ENCODE data around the gene TSKU. TPM values are rescaled to one million over a fixed set of nuclear protein-coding genes. Genes with fewer than 3 reads are reported as not detected.

Gene TSKU
- total RNA-seq, 2 donors from 2014 or later: 18.7 to 46.6 TPM

GRCh38 chr11:76794371-76795289, 11.5 kb downstream of the TSKU start:
- Histone ChIP-seq H3K9me3 (no peaks in the 10 kb centered on the region), H3K36me3 (peaks cover 10% of the 10 kb centered on the region), H3K4me3 (no peak overlapping the region), H3K27me3 (no peaks in the 10 kb centered on the region), H3K4me1 (peaks cover 0 to 30% of the 10 kb centered on the region in 2 donors), H3K27ac (peak overlapping the region in 1 of 2 donors; percentile 36)
- TF ChIP-seq, protein P1, sequence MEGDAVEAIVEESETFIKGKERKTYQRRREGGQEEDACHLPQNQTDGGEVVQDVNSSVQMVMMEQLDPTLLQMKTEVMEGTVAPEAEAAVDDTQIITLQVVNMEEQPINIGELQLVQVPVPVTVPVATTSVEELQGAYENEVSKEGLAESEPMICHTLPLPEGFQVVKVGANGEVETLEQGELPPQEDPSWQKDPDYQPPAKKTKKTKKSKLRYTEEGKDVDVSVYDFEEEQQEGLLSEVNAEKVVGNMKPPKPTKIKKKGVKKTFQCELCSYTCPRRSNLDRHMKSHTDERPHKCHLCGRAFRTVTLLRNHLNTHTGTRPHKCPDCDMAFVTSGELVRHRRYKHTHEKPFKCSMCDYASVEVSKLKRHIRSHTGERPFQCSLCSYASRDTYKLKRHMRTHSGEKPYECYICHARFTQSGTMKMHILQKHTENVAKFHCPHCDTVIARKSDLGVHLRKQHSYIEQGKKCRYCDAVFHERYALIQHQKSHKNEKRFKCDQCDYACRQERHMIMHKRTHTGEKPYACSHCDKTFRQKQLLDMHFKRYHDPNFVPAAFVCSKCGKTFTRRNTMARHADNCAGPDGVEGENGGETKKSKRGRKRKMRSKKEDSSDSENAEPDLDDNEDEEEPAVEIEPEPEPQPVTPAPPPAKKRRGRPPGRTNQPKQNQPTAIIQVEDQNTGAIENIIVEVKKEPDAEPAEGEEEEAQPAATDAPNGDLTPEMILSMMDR (IDR thresholded peaks at IDR 0.05): no peak
- DNase-seq (ENCODE audit: low spot score): peak; percentile 57

- Histone ChIP-seq H3K4me1 (peaks cover 0 to 31% of the 10 kb centered on the region in 2 donors), H3K4me3 (no peak overlapping the region), H3K27ac (peak overlapping the region in 1 of 2 donors; percentile 13), H3K27me3 (no peaks in the 10 kb centered on the region), H3K9me3 (no peaks in the 10 kb centered on the region), H3K36me3 (peaks cover 10% of the 10 kb centered on the region)
- DNase-seq (ENCODE audit: low spot score): no peak
- TF ChIP-seq, protein P1 (IDR thresholded peaks at IDR 0.05): no peak
Observed at GRCh38 chr11:76795290-76795935, 12.3 kb downstream of the TSKU start.

DNA sequence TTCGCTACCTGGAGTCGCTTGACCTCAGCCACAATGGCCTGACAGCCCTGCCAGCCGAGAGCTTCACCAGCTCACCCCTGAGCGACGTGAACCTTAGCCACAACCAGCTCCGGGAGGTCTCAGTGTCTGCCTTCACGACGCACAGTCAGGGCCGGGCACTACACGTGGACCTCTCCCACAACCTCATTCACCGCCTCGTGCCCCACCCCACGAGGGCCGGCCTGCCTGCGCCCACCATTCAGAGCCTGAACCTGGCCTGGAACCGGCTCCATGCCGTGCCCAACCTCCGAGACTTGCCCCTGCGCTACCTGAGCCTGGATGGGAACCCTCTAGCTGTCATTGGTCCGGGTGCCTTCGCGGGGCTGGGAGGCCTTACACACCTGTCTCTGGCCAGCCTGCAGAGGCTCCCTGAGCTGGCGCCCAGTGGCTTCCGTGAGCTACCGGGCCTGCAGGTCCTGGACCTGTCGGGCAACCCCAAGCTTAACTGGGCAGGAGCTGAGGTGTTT, 12.8 kb downstream of the TSKU start:
- peak; percentile 56 for DNase-seq (ENCODE audit: low spot score)
- Histone ChIP-seq H3K4me3 (no peak overlapping the region), H3K27ac (no peak overlapping the region), H3K4me1 (peaks cover 0 to 31% of the 10 kb centered on the region in 2 donors), H3K36me3 (peaks cover 10% of the 10 kb centered on the region), H3K27me3 (no peaks in the 10 kb centered on the region), H3K9me3 (no peaks in the 10 kb centered on the region)
- TF ChIP-seq, protein P1 (IDR thresholded peaks at IDR 0.05): no peak

DNA sequence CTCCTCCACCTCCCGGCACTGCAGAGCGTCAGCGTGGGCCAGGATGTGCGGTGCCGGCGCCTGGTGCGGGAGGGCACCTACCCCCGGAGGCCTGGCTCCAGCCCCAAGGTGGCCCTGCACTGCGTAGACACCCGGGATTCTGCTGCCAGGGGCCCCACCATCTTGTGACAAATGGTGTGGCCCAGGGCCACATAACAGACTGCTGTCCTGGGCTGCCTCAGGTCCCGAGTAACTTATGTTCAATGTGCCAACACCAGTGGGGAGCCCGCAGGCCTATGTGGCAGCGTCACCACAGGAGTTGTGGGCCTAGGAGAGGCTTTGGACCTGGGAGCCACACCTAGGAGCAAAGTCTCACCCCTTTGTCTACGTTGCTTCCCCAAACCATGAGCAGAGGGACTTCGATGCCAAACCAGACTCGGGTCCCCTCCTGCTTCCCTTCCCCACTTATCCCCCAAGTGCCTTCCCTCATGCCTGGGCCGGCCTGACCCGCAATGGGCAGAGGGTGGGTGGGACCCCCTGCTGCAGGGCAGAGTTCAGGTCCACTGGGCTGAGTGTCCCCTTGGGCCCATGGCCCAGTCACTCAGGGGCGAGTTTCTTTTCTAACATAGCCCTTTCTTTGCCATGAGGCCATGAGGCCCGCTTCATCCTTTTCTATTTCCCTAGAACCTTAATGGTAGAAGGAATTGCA, 13.5 kb downstream of the TSKU start:
- no peaks in the 10 kb centered on the region for H3K9me3 ChIP-seq
- DNase-seq (ENCODE audit: low spot score): no peak
- peaks cover 0 to 31% of the 10 kb centered on the region in 2 donors for H3K4me1 ChIP-seq
- H3K27me3 ChIP-seq: no peaks in the 10 kb centered on the region
- TF ChIP-seq, protein P1 (IDR thresholded peaks at IDR 0.05): no peak
- H3K4me3 ChIP-seq: no peak overlapping the region
- H3K27ac ChIP-seq: no peak overlapping the region
- H3K36me3 ChIP-seq: peaks cover 10% of the 10 kb centered on the region

GRCh38 chr11:76797341-76798201, 14.4 kb downstream of the TSKU start:
- no peaks in the 10 kb centered on the region for H3K9me3 ChIP-seq
- no peak overlapping the region for H3K4me3 ChIP-seq
- peaks cover 10% of the 10 kb centered on the region for H3K36me3 ChIP-seq
- TF ChIP-seq, protein P1 (IDR thresholded peaks at IDR 0.05): no peak
- H3K27me3 ChIP-seq: no peaks in the 10 kb centered on the region
- peaks cover 0 to 30% of the 10 kb centered on the region in 2 donors for H3K4me1 ChIP-seq
- H3K27ac ChIP-seq: no peak overlapping the region
- DNase-seq (ENCODE audit: low spot score): no peak

Measured in right atrium auricular region (tissue), 2 donors.